ENCODE results near the gene SUGP1.

SUGP1 gene

GRCh38 chr19:19240476-19240875 lies 79.8 kb downstream of the SUGP1 start:
- no peak for DNase-seq (ENCODE audit: low spot score in 2 of 2)
- no peak overlapping the region for H3K27ac Mint-ChIP-seq (ENCODE audit: low read depth)
- H3K9me3 Mint-ChIP-seq: peaks cover 5% of the 10 kb centered on the region
- no peaks in the 10 kb centered on the region for H3K36me3 Mint-ChIP-seq (ENCODE audit: insufficient read depth)
- H3K4me1 Mint-ChIP-seq: no peaks in the 10 kb centered on the region
- ATAC-seq (replicated peaks; ENCODE audit: extremely low read depth, poor library complexity, severe bottlenecking): no peak
- H3K4me3 Mint-ChIP-seq: no peak overlapping the region
- H3K27me3 Mint-ChIP-seq: peaks cover 30% of the 10 kb centered on the region

GRCh38 chr19:19239675-19240074 lies 80.6 kb downstream of the SUGP1 start:
- DNase-seq (ENCODE audit: low spot score in 2 of 2): no peak
- no peaks in the 10 kb centered on the region for H3K4me1 Mint-ChIP-seq
- H3K27ac Mint-ChIP-seq (ENCODE audit: low read depth): no peak overlapping the region
- H3K27me3 Mint-ChIP-seq: peaks cover 30% of the 10 kb centered on the region
- no peak for ATAC-seq (replicated peaks; ENCODE audit: extremely low read depth, poor library complexity, severe bottlenecking)
- H3K4me3 Mint-ChIP-seq: no peak overlapping the region
- peaks cover 5% of the 10 kb centered on the region for H3K9me3 Mint-ChIP-seq
- H3K36me3 Mint-ChIP-seq (ENCODE audit: insufficient read depth): no peaks in the 10 kb centered on the region

GRCh38 chr19:19238126-19238894 lies 82.0 kb downstream of the SUGP1 start:
- Mint-ChIP-seq H3K27me3 (peaks cover 30% of the 10 kb centered on the region), H3K4me1 (no peaks in the 10 kb centered on the region), H3K9me3 (peaks cover 5% of the 10 kb centered on the region), H3K4me3 (no peak overlapping the region), H3K27ac (ENCODE audit: low read depth) (no peak overlapping the region), H3K36me3 (ENCODE audit: insufficient read depth) (no peaks in the 10 kb centered on the region)
- no peak for ATAC-seq (replicated peaks; ENCODE audit: extremely low read depth, poor library complexity, severe bottlenecking)
- DNase-seq (ENCODE audit: low spot score in 2 of 2): no peak

GRCh38 chr19:19236173-19236572 lies 84.1 kb downstream of the SUGP1 start:
- Mint-ChIP-seq H3K27ac (ENCODE audit: low read depth) (no peak overlapping the region), H3K9me3 (peaks cover 5% of the 10 kb centered on the region), H3K4me3 (no peak overlapping the region), H3K36me3 (ENCODE audit: insufficient read depth) (no peaks in the 10 kb centered on the region), H3K4me1 (no peaks in the 10 kb centered on the region), H3K27me3 (peaks cover 39% of the 10 kb centered on the region)
- DNase-seq (ENCODE audit: low spot score in 2 of 2) (no peak), ATAC-seq (replicated peaks; ENCODE audit: extremely low read depth, poor library complexity, severe bottlenecking) (no peak)

- Mint-ChIP-seq H3K9me3 (peaks cover 5% of the 10 kb centered on the region), H3K4me3 (no peak overlapping the region), H3K4me1 (no peaks in the 10 kb centered on the region), H3K27me3 (peaks cover 32% of the 10 kb centered on the region), H3K36me3 (ENCODE audit: insufficient read depth) (no peaks in the 10 kb centered on the region), H3K27ac (ENCODE audit: low read depth) (no peak overlapping the region)
- DNase-seq (ENCODE audit: low spot score in 2 of 2) (no peak), ATAC-seq (replicated peaks; ENCODE audit: extremely low read depth, poor library complexity, severe bottlenecking) (no peak)
Observed at GRCh38 chr19:19234220-19234816, 86.0 kb downstream of the SUGP1 start.

- Mint-ChIP-seq H3K9me3 (peaks cover 5% of the 10 kb centered on the region), H3K36me3 (ENCODE audit: insufficient read depth) (no peaks in the 10 kb centered on the region), H3K4me1 (no peaks in the 10 kb centered on the region), H3K27ac (ENCODE audit: low read depth) (no peak overlapping the region), H3K4me3 (no peak overlapping the region), H3K27me3 (peaks cover 33% of the 10 kb centered on the region)
- ATAC-seq (replicated peaks; ENCODE audit: extremely low read depth, poor library complexity, severe bottlenecking) (no peak), DNase-seq (ENCODE audit: low spot score in 2 of 2) (no peak)
Observed at GRCh38 chr19:19232261-19232721, 88.0 kb downstream of the SUGP1 start.

- no peak overlapping the region for H3K27ac Mint-ChIP-seq (ENCODE audit: low read depth)
- no peak overlapping the region for H3K4me3 Mint-ChIP-seq
- H3K4me1 Mint-ChIP-seq: no peaks in the 10 kb centered on the region
- peaks cover under 1% of the 10 kb centered on the region for H3K9me3 Mint-ChIP-seq
- ATAC-seq (replicated peaks; ENCODE audit: extremely low read depth, poor library complexity, severe bottlenecking) (no peak), DNase-seq (ENCODE audit: low spot score in 2 of 2) (no peak)
- peaks cover 45% of the 10 kb centered on the region for H3K27me3 Mint-ChIP-seq
- no peaks in the 10 kb centered on the region for H3K36me3 Mint-ChIP-seq (ENCODE audit: insufficient read depth)
Observed at GRCh38 chr19:19230999-19231398, 89.3 kb downstream of the SUGP1 start.

- Mint-ChIP-seq H3K27ac (ENCODE audit: low read depth) (no peak overlapping the region), H3K4me3 (no peak overlapping the region), H3K27me3 (peaks cover 46% of the 10 kb centered on the region), H3K9me3 (no peaks in the 10 kb centered on the region), H3K4me1 (peaks cover 5% of the 10 kb centered on the region), H3K36me3 (ENCODE audit: insufficient read depth) (no peaks in the 10 kb centered on the region)
- no peak for ATAC-seq (replicated peaks; ENCODE audit: extremely low read depth, poor library complexity, severe bottlenecking)
- no peak for DNase-seq (ENCODE audit: low spot score in 2 of 2)
Observed at GRCh38 chr19:19229701-19230100, 90.6 kb downstream of the SUGP1 start.

GRCh38 chr19:19227217-19227616 lies 93.1 kb downstream of the SUGP1 start:
- Mint-ChIP-seq H3K36me3 (ENCODE audit: insufficient read depth) (no peaks in the 10 kb centered on the region), H3K4me1 (peaks cover 5% of the 10 kb centered on the region), H3K9me3 (no peaks in the 10 kb centered on the region), H3K4me3 (no peak overlapping the region), H3K27ac (ENCODE audit: low read depth) (no peak overlapping the region), H3K27me3 (peaks cover 45% of the 10 kb centered on the region)
- ATAC-seq (replicated peaks; ENCODE audit: extremely low read depth, poor library complexity, severe bottlenecking) (no peak), DNase-seq (ENCODE audit: low spot score in 2 of 2) (no peak)

- Mint-ChIP-seq H3K9me3 (no peaks in the 10 kb centered on the region), H3K27me3 (peaks cover 39% of the 10 kb centered on the region), H3K4me1 (peaks cover 5% of the 10 kb centered on the region), H3K36me3 (ENCODE audit: insufficient read depth) (no peaks in the 10 kb centered on the region), H3K27ac (ENCODE audit: low read depth) (no peak overlapping the region), H3K4me3 (no peak overlapping the region)
- ATAC-seq (replicated peaks; ENCODE audit: extremely low read depth, poor library complexity, severe bottlenecking) (no peak), DNase-seq (ENCODE audit: low spot score in 2 of 2) (no peak)
Observed at GRCh38 chr19:19226663-19227062, 93.6 kb downstream of the SUGP1 start.

GRCh38 chr19:19226204-19226603 lies 94.1 kb downstream of the SUGP1 start:
- H3K27me3 Mint-ChIP-seq: peaks cover 35% of the 10 kb centered on the region
- peaks cover 5% of the 10 kb centered on the region for H3K4me1 Mint-ChIP-seq
- no peak for DNase-seq (ENCODE audit: low spot score in 2 of 2)
- H3K27ac Mint-ChIP-seq (ENCODE audit: low read depth): no peak overlapping the region
- H3K9me3 Mint-ChIP-seq: no peaks in the 10 kb centered on the region
- H3K36me3 Mint-ChIP-seq (ENCODE audit: insufficient read depth): no peaks in the 10 kb centered on the region
- no peak overlapping the region for H3K4me3 Mint-ChIP-seq
- no peak for ATAC-seq (replicated peaks; ENCODE audit: extremely low read depth, poor library complexity, severe bottlenecking)
